ENCODE measurements around the gene CACTIN. TPM values are rescaled to one million over a fixed set of nuclear protein-coding genes. Genes with fewer than 3 reads are reported as not detected.

CACTIN gene
- total and polyA plus RNA-seq, 8 donors = 6.8 to 27.2 (median 12.9) TPM

DNA sequence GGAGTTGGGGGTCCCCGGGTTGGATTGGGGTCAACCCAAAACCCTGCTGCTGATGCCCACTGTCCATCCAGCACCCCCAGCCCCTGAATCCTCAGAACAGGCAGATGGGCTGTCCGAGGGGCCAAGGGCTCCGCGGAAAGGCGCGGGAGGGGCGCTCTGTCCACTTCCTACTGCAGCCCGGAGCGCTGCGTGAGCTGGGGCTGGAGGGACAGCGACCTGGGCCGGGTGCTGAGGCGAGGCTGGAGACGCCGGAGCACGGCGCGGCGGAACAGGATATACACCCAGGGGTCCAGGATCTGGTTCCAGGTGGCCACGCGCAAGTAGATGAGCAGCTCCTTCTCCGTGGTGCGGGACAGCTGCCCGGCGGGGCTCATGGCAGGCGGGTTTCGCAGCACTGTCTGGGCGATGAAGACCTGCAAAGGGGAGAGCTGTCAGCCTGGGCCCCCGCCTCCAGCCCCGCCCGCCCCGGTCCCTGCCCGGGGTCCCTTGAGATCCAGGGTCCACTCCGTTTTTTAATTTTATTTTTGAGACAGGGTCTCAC, 31.0 kb downstream of the CACTIN start:
- Histone ChIP-seq H3K4me1 (no peaks in the 10 kb centered on the region), H3K27me3 (no peaks in the 10 kb centered on the region), H3K36me3 (no peaks in the 10 kb centered on the region), H3K27ac (no peak overlapping the region), H3K4me3 (no peak overlapping the region), H3K9me3 (no peaks in the 10 kb centered on the region)
- 56 to 74% methylated on average over 34 of the region's 34 CpGs for WGBS, 2 donors
- intact Hi-C loops (cut with DNase I) = no loop called here
- no peak for TF ChIP-seq CTCF (IDR thresholded peaks at IDR 0.05)
- ATAC-seq = no peak
- DNase-seq = peak in 1 of 6 donors; percentile 47
- no peak for FAIRE-seq

DNA sequence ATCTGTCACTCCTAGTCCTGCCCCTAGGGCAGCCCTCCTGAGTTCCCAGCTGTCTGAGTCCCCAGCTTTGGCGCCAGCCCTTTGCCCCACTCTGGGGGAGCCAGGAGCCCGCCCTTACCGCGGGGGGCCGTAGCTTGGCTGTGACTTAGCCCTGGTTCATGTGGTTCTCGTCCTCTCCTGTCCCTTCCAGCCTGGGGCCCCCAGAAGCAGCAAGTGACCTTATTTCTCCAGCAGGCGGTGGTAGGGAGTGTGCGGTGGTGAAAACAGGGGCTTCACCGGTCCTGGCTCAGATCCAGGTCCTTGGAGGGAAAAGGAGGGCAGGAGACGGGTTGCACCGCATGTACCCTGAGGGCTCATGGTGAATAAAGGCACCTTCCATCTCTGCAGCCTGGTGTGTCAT, 33.4 kb downstream of the CACTIN start:
- no peak for FAIRE-seq
- no peaks in the 10 kb centered on the region for H3K4me1 ChIP-seq
- DNase-seq = peak in 1 of 6 donors; percentile 12
- H3K36me3 ChIP-seq = no peaks in the 10 kb centered on the region
- 25 to 38% methylated on average over 11 of the region's 11 CpGs for WGBS, 2 donors
- no peaks in the 10 kb centered on the region for H3K9me3 ChIP-seq
- TF ChIP-seq CTCF (IDR thresholded peaks at IDR 0.05) = no peak
- H3K4me3 ChIP-seq = no peak overlapping the region
- no peak overlapping the region for H3K27ac ChIP-seq
- no peaks in the 10 kb centered on the region for H3K27me3 ChIP-seq
- no peak for ATAC-seq
- intact Hi-C loops (cut with DNase I) = no loop called here

- no peak for TF ChIP-seq CTCF (IDR thresholded peaks at IDR 0.05)
- Histone ChIP-seq H3K36me3 (no peaks in the 10 kb centered on the region), H3K27ac (no peak overlapping the region), H3K9me3 (no peaks in the 10 kb centered on the region), H3K4me3 (no peak overlapping the region), H3K27me3 (no peaks in the 10 kb centered on the region), H3K4me1 (no peaks in the 10 kb centered on the region)
- intact Hi-C loops (cut with DNase I) = no loop called here
- ATAC-seq (peak in 3 of 4 donors; percentile 38 to 62 (median 58)), DNase-seq (peak in 1 of 6 donors; percentile 15), FAIRE-seq (no peak)
- 57 to 62% methylated on average over 9 of the region's 9 CpGs for WGBS, 2 donors
These were observed 34.5 kb downstream of the CACTIN start for GRCh38 chr19:3591876-3592613.

GRCh38 chr19:3590991-3591659, 35.5 kb downstream of the CACTIN start:
- FAIRE-seq (no peak), DNase-seq (no peak), ATAC-seq (no peak)
- Histone ChIP-seq H3K36me3 (no peaks in the 10 kb centered on the region), H3K27me3 (peaks cover 0 to 2% (median 0%) of the 10 kb centered on the region in 4 donors), H3K27ac (no peak overlapping the region), H3K9me3 (no peaks in the 10 kb centered on the region), H3K4me1 (no peaks in the 10 kb centered on the region), H3K4me3 (no peak overlapping the region)
- TF ChIP-seq CTCF (IDR thresholded peaks at IDR 0.05) = no peak
- 89 to 91% methylated on average over 8 of the region's 8 CpGs for WGBS, 2 donors
- intact Hi-C loops (cut with DNase I) = no loop called here
